HS-5 (cell line): ENCODE results near the gene CTNNA3.

Experiments used
- DNase-seq: peaks from one replicate; pipeline ENCODE4 v3.0.0-alpha.2; 2012; ENCODE audit warnings: low read depth

The CTNNA3 gene

GRCh38 chr10:66098595-66099480, 1597.2 kb downstream of the CTNNA3 start:
- DNase-seq = no peak

- no peak for DNase-seq
These were observed 1600.4 kb downstream of the CTNNA3 start for GRCh38 chr10:66095610-66096009.

- DNase-seq = no peak
These were observed 1610.1 kb downstream of the CTNNA3 start for GRCh38 chr10:66085906-66086305.

GRCh38 chr10:66071907-66072306, 1624.1 kb downstream of the CTNNA3 start:
- DNase-seq = no peak

- no peak for DNase-seq
These were observed 1637.4 kb downstream of the CTNNA3 start for GRCh38 chr10:66058594-66058993.

GRCh38 chr10:66049335-66049734, 1646.7 kb downstream of the CTNNA3 start:
- DNase-seq = no peak

- DNase-seq = peak; percentile 2
These were observed 1650.1 kb downstream of the CTNNA3 start for GRCh38 chr10:66045859-66046258.

GRCh38 chr10:66041771-66042170, 1654.2 kb downstream of the CTNNA3 start:
- DNase-seq = no peak

- no peak for DNase-seq
These were observed 1657.4 kb downstream of the CTNNA3 start for GRCh38 chr10:66038623-66039022.

GRCh38 chr10:66026321-66026720, 1669.7 kb downstream of the CTNNA3 start:
- DNase-seq = no peak

GRCh38 chr10:66025186-66025585, 1670.8 kb downstream of the CTNNA3 start:
- no peak for DNase-seq

GRCh38 chr10:66021423-66021822, 1674.6 kb downstream of the CTNNA3 start:
- no peak for DNase-seq

- DNase-seq = no peak
These were observed 1687.8 kb downstream of the CTNNA3 start for GRCh38 chr10:66008221-66008620.

GRCh38 chr10:66006411-66006810, 1689.6 kb downstream of the CTNNA3 start:
- DNase-seq = no peak

GRCh38 chr10:65993451-65993850, 1702.5 kb downstream of the CTNNA3 start:
- DNase-seq = no peak

- DNase-seq = no peak
These were observed 1727.1 kb downstream of the CTNNA3 start for GRCh38 chr10:65968871-65969270.

GRCh38 chr10:65968437-65968836, 1727.6 kb downstream of the CTNNA3 start:
- no peak for DNase-seq

- DNase-seq = no peak
These were observed 1731.8 kb downstream of the CTNNA3 start for GRCh38 chr10:65964205-65964604.

- DNase-seq = no peak
These were observed 1743.9 kb downstream of the CTNNA3 start for GRCh38 chr10:65952086-65952485.

- DNase-seq = peak; percentile 66
These were observed 1745.9 kb downstream of the CTNNA3 start for GRCh38 chr10:65950075-65950474.

- DNase-seq = no peak
These were observed 1746.5 kb downstream of the CTNNA3 start for GRCh38 chr10:65949526-65949925.

GRCh38 chr10:65945061-65945460, 1750.9 kb downstream of the CTNNA3 start:
- DNase-seq = peak; percentile 32

GRCh38 chr10:65943451-65943850, 1752.5 kb downstream of the CTNNA3 start:
- no peak for DNase-seq
